HG03045 (cell line): ENCODE results near the gene SLC25A25.
"Not testable (repeated sequence)": the region's sequence is repeated elsewhere in the genome, so short reads cannot be mapped to it uniquely, and the experiment has no call there.

Experiments used
- ATAC-seq: cut with Tn5 transposase; IDR thresholded peaks from one replicate; pipeline ENCODE4 v1.9.1; 2021; ENCODE audit warnings: mild to moderate bottlenecking, moderate library complexity; ENCODE audit not compliant: unreplicated experiment

The SLC25A25 gene

GRCh38 chr9:128108269-128109049 lies 40.4 kb downstream of the SLC25A25 start:
- ATAC-seq: no peak

- no peak for ATAC-seq
These were observed 41.1 kb downstream of the SLC25A25 start for GRCh38 chr9:128109050-128109709.

- ATAC-seq: not testable (repeated sequence)
These were observed 43.7 kb downstream of the SLC25A25 start for GRCh38 chr9:128111726-128112125.

GRCh38 chr9:128113526-128114325 lies 45.7 kb downstream of the SLC25A25 start:
- no peak for ATAC-seq

GRCh38 chr9:128114326-128115186 lies 46.5 kb downstream of the SLC25A25 start:
- no peak for ATAC-seq

GRCh38 chr9:128115187-128116103 lies 47.4 kb downstream of the SLC25A25 start:
- ATAC-seq: no peak

GRCh38 chr9:128116104-128117083 lies 48.4 kb downstream of the SLC25A25 start:
- no peak for ATAC-seq

- no peak for ATAC-seq
These were observed 49.8 kb downstream of the SLC25A25 start for GRCh38 chr9:128117613-128118471.

- no peak for ATAC-seq
These were observed 50.4 kb downstream of the SLC25A25 start for GRCh38 chr9:128118472-128118857.

GRCh38 chr9:128118971-128119665 lies 51.1 kb downstream of the SLC25A25 start:
- no peak for ATAC-seq

GRCh38 chr9:128120061-128120740 lies 52.2 kb downstream of the SLC25A25 start:
- ATAC-seq: no peak

- ATAC-seq: no peak
These were observed 52.9 kb downstream of the SLC25A25 start for GRCh38 chr9:128120741-128121465.

GRCh38 chr9:128121466-128121810 lies 53.4 kb downstream of the SLC25A25 start:
- ATAC-seq: no peak

- no peak for ATAC-seq
These were observed 54.1 kb downstream of the SLC25A25 start for GRCh38 chr9:128121924-128122808.

GRCh38 chr9:128122809-128123175 lies 54.8 kb downstream of the SLC25A25 start:
- no peak for ATAC-seq
